Measurements from ENCODE around the gene TCEAL4. TPM values are rescaled to one million over a fixed set of nuclear protein-coding genes. Genes with fewer than 3 reads are reported as not detected.

Gene TCEAL4
- total RNA-seq, 2 donors from 2014 or later = 12.9 to 17.7 TPM

DNA sequence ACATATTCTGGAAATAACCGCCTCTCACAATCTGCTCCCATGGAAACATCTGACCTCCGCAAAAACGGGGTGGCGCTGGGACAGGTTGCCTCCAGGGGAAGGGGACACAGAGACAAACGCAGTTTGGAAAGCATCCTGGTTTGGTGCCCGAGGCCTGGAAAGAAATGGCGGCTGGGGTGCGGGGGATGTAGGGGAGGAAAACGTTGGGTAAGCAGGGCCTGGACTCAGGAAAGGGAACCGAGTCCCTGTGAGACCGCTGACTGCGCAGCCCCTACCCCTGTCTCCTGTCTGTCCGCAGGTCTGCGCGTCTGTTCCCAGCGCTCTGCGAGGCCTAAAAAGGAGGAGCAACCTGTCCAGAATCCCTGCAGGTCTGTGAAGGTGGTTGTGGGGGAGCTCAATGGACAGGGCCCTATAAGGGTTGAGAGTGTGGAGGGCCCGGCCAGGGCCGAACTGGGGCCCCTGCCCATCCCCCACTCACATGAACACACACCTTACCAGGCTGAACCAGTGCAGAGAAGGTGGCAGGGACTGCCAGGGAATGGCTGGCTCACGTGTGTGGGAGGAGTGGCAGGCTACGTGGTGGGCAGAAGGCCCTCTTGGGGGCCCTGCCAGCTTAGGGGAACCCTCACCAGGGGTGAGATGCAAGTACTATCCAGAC lies 23.1 kb downstream of the TCEAL4 start:
- Mint-ChIP-seq H3K4me3 (peak overlapping the region; percentile 77 to 81), H3K9me3 (no peaks in the 10 kb centered on the region), H3K4me1 (ENCODE audit: low read depth) (no peaks in the 10 kb centered on the region), H3K27me3 (ENCODE audit: low read depth) (peaks cover 34% of the 10 kb centered on the region), H3K36me3 (ENCODE audit: insufficient read depth in 2 of 2) (peaks cover 1 to 5% of the 10 kb centered on the region in 2 donors), H3K27ac (no peak overlapping the region)
- DNase-seq (no peak), ATAC-seq (replicated peaks in 1 of 2) (peak in 1 of 2 donors; percentile 4)

DNA sequence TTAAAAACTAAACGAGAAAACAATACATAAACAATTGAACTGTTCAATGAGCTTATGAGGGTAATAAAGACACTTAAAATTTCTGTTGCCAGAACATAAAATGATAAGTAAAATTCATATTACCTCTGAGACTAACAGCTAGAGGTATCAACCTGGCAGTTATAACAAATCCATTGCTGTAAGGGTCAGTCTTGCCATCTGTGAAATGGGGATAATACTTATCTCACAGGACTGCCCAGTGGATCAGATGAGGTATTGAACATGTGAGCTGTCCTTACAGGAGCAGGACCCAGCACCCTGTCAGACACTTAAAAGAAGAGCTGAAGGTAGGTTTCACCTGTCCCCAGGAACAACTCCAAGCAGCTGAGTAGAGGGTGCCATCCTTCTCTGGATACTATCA lies 25.0 kb downstream of the TCEAL4 start:
- no peak overlapping the region for H3K27ac Mint-ChIP-seq
- no peaks in the 10 kb centered on the region for H3K9me3 Mint-ChIP-seq
- H3K4me1 Mint-ChIP-seq (ENCODE audit: low read depth) = no peaks in the 10 kb centered on the region
- ATAC-seq (replicated peaks in 1 of 2) (no peak), DNase-seq (no peak)
- H3K27me3 Mint-ChIP-seq (ENCODE audit: low read depth) = peaks cover 35% of the 10 kb centered on the region
- H3K36me3 Mint-ChIP-seq (ENCODE audit: insufficient read depth in 2 of 2) = peaks cover 1 to 5% of the 10 kb centered on the region in 2 donors
- no peak overlapping the region for H3K4me3 Mint-ChIP-seq

DNA sequence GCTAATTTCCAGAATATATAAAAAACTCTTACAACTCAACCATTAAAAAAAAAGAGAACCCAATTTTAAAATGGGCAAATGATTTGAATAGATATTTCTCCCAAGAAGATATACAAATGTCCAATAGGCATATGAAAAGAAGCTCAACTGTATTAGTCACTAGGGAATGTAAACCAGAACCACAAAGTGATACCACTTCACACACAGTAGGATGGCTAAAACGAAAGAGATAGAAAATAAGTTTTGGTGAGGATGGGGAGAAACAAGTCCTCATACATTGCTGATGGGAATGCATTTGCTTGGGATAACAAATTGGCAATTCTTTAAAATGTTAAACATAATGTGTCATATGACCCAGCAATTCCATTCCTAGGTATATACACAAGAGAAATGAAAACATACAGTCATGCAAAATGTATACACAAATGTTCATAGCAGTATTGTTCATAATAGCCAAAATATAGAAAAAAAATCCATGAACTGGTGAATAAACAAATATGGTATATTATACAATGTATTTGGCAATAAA lies 28.1 kb downstream of the TCEAL4 start:
- H3K27ac Mint-ChIP-seq = no peak overlapping the region
- no peak overlapping the region for H3K4me3 Mint-ChIP-seq
- H3K4me1 Mint-ChIP-seq (ENCODE audit: low read depth) = no peaks in the 10 kb centered on the region
- no peaks in the 10 kb centered on the region for H3K36me3 Mint-ChIP-seq (ENCODE audit: insufficient read depth in 2 of 2)
- no peak for ATAC-seq (replicated peaks in 1 of 2)
- H3K9me3 Mint-ChIP-seq = no peaks in the 10 kb centered on the region
- peaks cover 14% of the 10 kb centered on the region for H3K27me3 Mint-ChIP-seq (ENCODE audit: low read depth)
- DNase-seq = no peak

DNA sequence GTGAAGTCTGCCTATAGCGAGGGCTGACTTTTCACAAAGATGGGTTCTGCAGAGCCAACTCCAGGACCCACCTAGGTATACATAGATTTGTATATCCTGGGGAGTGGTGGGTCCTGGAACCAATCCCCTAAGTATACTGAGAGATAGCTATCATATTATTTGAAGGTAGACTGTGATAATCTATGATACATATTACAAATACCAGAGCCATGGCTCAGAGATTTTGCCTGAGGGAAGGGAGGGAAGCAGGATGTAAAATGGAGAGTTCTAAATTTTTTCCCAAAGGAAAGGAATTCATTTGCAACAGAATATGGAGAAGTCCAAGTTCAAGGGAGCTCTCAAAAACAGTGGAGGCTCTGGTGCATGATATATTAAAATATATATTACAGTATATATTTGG lies 29.7 kb downstream of the TCEAL4 start:
- Mint-ChIP-seq H3K27me3 (ENCODE audit: low read depth) (peaks cover 6% of the 10 kb centered on the region), H3K36me3 (ENCODE audit: insufficient read depth in 2 of 2) (no peaks in the 10 kb centered on the region), H3K9me3 (no peaks in the 10 kb centered on the region), H3K27ac (no peak overlapping the region), H3K4me1 (ENCODE audit: low read depth) (no peaks in the 10 kb centered on the region), H3K4me3 (no peak overlapping the region)
- no peak for DNase-seq
- no peak for ATAC-seq (replicated peaks in 1 of 2)

DNA sequence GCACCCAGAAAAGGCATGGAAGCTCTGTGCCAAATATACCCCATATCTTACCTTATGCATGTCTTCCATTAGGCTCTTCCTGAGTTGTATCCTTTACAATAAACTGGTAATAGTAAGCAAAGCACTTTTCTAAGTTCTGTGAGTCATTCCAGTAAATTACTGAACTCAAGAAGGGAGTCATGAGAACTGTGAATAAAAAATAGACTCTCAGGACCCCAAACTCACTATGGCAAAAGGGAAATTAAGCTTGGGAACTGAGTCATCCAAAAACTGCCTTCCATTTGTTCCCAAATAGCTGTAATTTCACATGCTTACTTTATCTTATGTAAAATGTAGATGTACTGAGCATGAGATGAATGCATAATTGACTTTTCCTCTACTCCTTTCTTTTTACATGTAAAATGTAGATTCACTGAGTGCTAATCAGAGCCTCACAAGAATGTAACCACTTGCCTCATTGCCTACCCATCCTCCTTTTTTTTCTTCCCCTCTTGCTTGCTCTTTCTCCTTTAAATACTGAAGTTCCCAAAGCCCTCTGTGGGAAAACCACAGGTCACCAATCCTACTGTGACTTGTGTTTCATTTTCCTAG lies 30.6 kb downstream of the TCEAL4 start:
- H3K27ac Mint-ChIP-seq = no peak overlapping the region
- ATAC-seq (replicated peaks in 1 of 2) = no peak
- no peaks in the 10 kb centered on the region for H3K4me1 Mint-ChIP-seq (ENCODE audit: low read depth)
- H3K4me3 Mint-ChIP-seq = no peak overlapping the region
- no peaks in the 10 kb centered on the region for H3K9me3 Mint-ChIP-seq
- no peak for DNase-seq
- H3K27me3 Mint-ChIP-seq (ENCODE audit: low read depth) = peaks cover 6% of the 10 kb centered on the region
- no peaks in the 10 kb centered on the region for H3K36me3 Mint-ChIP-seq (ENCODE audit: insufficient read depth in 2 of 2)

DNA sequence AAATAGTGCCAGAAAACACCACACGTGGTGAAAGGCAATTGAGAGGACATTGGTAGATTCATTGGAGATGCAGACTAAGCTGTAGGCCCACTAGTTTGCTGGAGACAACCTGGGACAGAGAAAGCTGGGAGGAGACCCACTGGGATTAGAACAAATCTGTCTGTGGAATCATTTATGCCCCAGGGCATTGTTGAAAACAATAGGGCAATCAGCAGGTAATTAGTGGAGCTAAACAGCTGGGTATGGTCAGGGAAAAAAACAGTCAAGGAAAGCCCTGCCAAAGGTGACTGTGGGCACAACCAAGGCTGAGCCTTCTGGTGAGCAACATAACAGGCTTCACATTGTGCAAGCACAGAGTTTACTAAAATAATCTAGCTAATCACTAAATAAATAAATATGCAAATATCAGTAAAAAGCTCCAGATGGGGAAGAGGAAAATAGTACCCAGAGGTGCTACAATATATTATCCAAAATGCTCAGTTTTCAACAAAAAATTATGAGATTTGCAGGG lies 31.4 kb downstream of the TCEAL4 start:
- Mint-ChIP-seq H3K9me3 (no peaks in the 10 kb centered on the region), H3K36me3 (ENCODE audit: insufficient read depth in 2 of 2) (no peaks in the 10 kb centered on the region), H3K27me3 (ENCODE audit: low read depth) (peaks cover 6% of the 10 kb centered on the region), H3K27ac (no peak overlapping the region), H3K4me1 (ENCODE audit: low read depth) (no peaks in the 10 kb centered on the region), H3K4me3 (no peak overlapping the region)
- DNase-seq = no peak
- ATAC-seq (replicated peaks in 1 of 2) = no peak

DNA sequence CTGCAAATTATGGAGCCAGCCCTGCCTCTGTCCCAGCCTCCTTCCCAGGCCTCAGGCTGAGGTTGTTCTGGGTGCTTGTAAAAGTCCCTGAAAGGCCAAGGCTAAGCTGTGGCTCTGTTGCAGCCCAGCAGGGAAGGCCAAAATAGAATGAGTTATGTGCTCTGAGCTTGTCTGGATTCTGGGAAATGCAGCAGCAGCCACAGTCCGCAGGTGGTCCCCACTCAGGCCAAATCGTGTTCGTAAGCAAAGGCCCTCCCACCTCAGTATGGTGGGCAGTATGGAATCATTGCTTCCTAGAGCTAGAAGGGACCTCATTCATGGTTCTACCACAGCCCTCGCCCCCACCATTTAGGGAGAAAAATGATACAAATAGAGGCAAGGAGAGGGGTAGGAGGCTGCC lies 38.8 kb downstream of the TCEAL4 start:
- Mint-ChIP-seq H3K4me3 (no peak overlapping the region), H3K4me1 (ENCODE audit: low read depth) (no peaks in the 10 kb centered on the region), H3K27ac (no peak overlapping the region), H3K27me3 (ENCODE audit: low read depth) (peaks cover 8% of the 10 kb centered on the region), H3K9me3 (no peaks in the 10 kb centered on the region), H3K36me3 (ENCODE audit: insufficient read depth in 2 of 2) (no peaks in the 10 kb centered on the region)
- DNase-seq (no peak), ATAC-seq (replicated peaks in 1 of 2) (no peak)

DNA sequence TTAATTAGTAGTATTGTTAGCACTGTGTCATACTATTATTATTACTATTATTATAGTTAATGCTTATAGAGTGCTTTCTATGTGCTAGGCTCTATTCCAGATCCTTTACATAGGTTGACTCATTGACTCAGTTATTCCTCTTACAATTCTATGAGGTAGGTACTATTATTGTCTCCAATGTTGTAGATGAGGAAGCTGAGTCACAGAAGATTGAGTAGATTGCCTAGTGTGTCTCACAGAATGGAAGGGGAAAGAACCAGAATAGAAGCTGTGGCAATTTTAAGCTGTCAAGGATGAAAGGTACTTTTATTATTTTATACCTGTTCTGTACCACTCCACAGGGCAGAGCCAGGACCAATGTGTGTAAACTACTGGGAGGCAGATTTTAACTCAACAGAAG lies 41.5 kb downstream of the TCEAL4 start:
- Mint-ChIP-seq H3K36me3 (ENCODE audit: insufficient read depth in 2 of 2) (no peaks in the 10 kb centered on the region), H3K27me3 (ENCODE audit: low read depth) (peaks cover 14% of the 10 kb centered on the region), H3K4me3 (peak overlapping the region in 1 of 2 donors; percentile 48), H3K27ac (peak overlapping the region; percentile 17), H3K9me3 (no peaks in the 10 kb centered on the region), H3K4me1 (ENCODE audit: low read depth) (peaks cover 7% of the 10 kb centered on the region)
- DNase-seq = no peak
- ATAC-seq (replicated peaks in 1 of 2) = no peak

DNA sequence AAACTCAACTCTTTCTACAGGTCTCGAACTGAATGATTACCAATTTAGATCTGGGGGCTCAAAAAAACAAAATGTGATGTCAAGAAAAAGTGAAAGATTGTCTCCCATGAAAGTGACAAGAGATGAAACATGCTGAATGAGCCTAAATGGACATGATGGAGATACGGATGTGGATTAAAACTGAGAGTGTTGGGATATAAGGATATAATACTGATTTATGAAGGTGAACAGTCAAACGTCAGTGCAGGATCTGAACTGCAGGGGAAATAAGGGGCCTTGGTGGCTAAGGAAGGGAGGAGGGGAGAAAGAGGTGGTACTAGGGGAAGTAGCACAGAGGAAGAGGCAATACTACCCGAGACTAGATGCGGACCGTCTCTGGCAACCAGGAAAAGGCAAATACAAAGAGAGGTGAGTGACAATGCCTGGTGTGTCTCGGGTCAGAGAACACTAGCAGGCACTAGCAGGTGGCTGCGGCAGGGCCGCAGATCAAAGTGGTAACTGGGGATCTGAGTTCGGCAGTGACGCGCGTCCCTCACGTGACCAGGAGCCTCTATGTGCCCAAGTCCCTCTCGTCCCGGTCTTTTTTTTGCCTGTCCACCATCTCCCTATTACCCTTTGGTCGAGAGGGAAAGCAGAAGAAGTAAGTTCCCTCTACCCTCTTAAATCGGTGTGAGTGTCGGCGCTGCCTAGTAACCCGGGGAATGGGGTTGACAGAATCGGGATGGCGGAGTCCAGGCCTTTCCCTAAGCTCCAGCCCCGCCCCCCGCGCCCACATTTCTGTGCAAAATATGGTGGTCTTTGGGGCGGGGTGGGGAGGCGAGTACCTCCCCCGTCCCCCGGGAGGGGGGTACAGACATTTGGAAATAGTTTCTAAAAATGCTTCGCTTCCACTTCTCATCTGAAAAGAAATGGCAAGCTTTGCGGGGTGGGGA lies 43.3 kb downstream of the TCEAL4 start, which contains the start of gene TCEAL1:
TSS of gene TCEAL1 (plus strand) at position 590 of the 932 bp plus-strand sequence. CDS start 942 bp downstream, outside the sequence.
- Mint-ChIP-seq H3K27ac (peak within 1 kb of the TSS; percentile 78), H3K4me3 (peak within 1 kb of the TSS; percentile 90 to 92), H3K36me3 (ENCODE audit: insufficient read depth in 2 of 2) (no peaks in the 10 kb centered on the region), H3K4me1 (ENCODE audit: low read depth) (peaks cover 7% of the 10 kb centered on the region), H3K9me3 (no peaks in the 10 kb centered on the region), H3K27me3 (ENCODE audit: low read depth) (peaks cover 14% of the 10 kb centered on the region)
- DNase-seq (peak; percentile 39 to 46), ATAC-seq (replicated peaks in 1 of 2) (peak; percentile 75 to 80)

DNA sequence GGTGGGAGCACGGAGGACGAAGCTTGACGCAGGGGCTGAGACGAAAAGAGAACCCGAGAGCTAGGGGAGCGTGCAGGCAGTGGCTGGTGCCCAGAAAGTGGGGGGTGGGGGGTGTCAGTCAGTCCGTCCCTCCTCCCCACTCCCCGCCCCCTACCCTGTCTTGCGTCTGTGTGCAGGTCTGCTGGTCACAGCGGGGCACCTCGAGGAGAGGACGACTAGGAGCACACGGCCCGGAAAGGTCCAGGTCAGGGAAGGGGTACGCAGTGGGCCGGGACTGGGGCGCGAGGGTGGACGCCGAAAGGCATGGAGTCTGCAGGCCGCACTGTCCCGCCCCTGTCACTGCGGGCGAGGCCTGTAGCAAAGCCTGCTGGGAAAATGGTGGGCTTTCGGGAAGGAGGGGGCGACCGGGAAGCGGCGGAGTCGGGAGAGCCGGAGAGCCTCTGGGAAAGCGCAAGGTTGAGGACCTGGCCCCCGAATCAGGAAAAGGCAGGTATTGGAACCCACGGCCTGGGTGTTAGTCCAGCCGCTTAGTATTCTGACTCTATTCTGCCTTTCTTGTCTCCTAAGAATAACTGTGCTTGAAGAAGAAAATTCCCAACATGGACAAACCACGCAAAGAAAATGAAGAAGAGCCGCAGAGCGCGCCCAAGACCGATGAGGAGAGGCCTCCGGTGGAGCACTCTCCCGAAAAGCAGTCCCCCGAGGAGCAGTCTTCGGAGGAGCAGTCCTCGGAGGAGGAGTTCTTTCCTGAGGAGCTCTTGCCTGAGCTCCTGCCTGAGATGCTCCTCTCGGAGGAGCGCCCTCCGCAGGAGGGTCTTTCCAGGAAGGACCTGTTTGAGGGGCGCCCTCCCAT lies 44.2 kb downstream of the TCEAL4 start:
- H3K27me3 Mint-ChIP-seq (ENCODE audit: low read depth) = peaks cover 14% of the 10 kb centered on the region
- H3K9me3 Mint-ChIP-seq = no peaks in the 10 kb centered on the region
- ATAC-seq (replicated peaks in 1 of 2) = peak; percentile 61 to 75
- DNase-seq = peak; percentile 11 to 21
- H3K4me3 Mint-ChIP-seq = peak overlapping the region; percentile 90 to 92
- peak overlapping the region; percentile 78 for H3K27ac Mint-ChIP-seq
- H3K36me3 Mint-ChIP-seq (ENCODE audit: insufficient read depth in 2 of 2) = no peaks in the 10 kb centered on the region
- peaks cover 7% of the 10 kb centered on the region for H3K4me1 Mint-ChIP-seq (ENCODE audit: low read depth)

DNA sequence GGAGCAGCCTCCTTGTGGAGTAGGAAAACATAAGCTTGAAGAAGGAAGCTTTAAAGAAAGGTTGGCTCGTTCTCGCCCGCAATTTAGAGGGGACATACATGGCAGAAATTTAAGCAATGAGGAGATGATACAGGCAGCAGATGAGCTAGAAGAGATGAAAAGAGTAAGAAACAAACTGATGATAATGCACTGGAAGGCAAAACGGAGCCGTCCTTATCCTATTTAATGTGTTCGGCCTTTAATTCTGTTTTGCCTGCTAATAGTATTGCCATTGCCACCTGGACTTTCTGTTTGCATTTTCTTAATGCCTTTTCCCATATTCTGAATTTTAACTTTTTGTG lies 44.8 kb downstream of the TCEAL4 start:
- H3K36me3 Mint-ChIP-seq (ENCODE audit: insufficient read depth in 2 of 2) = no peaks in the 10 kb centered on the region
- H3K27ac Mint-ChIP-seq = no peak overlapping the region
- DNase-seq (no peak), ATAC-seq (replicated peaks in 1 of 2) (no peak)
- peak overlapping the region; percentile 90 to 92 for H3K4me3 Mint-ChIP-seq
- H3K27me3 Mint-ChIP-seq (ENCODE audit: low read depth) = peaks cover 14% of the 10 kb centered on the region
- H3K9me3 Mint-ChIP-seq = no peaks in the 10 kb centered on the region
- peaks cover 7% of the 10 kb centered on the region for H3K4me1 Mint-ChIP-seq (ENCODE audit: low read depth)

DNA sequence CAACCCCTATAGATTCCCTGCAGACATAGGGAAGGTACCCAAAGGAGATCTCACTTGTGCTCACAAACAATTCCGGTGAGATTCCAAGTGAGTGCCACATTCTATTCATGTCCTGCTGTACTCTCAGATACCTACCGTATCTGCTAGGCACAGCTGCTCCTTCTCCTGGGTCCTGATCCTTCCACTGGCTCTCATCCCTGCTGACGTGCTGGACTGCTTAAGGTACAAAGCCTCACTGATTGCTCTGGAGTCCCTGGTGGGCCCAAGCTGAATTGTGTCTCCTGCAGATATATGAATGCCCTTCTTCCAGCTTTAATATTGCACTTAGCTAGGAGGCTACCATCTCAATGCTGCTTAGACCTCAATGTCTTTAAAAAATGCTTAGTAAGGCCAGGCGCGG lies 45.8 kb downstream of the TCEAL4 start:
- no peaks in the 10 kb centered on the region for H3K9me3 Mint-ChIP-seq
- no peaks in the 10 kb centered on the region for H3K36me3 Mint-ChIP-seq (ENCODE audit: insufficient read depth in 2 of 2)
- DNase-seq (no peak), ATAC-seq (replicated peaks in 1 of 2) (no peak)
- no peak overlapping the region for H3K27ac Mint-ChIP-seq
- H3K27me3 Mint-ChIP-seq (ENCODE audit: low read depth) = peaks cover 14% of the 10 kb centered on the region
- H3K4me3 Mint-ChIP-seq = no peak overlapping the region
- peaks cover 7% of the 10 kb centered on the region for H3K4me1 Mint-ChIP-seq (ENCODE audit: low read depth)
